ENCODE results near the gene OSTN.

GRCh38 chr3:191259486-191259885 lies 60.4 kb downstream of the OSTN start:
- TF ChIP-seq CTCF (IDR thresholded peaks at IDR 0.05; ENCODE audit: borderline replicate concordance, extremely low read depth, low read length, poor library complexity, severe bottlenecking) (no peak), EZH2 (IDR thresholded peaks at IDR 0.05; ENCODE audit: borderline replicate concordance, low read depth, low read length, severe bottlenecking) (no peak)
